RWPE1 (cell line): ENCODE data around the gene CCDC137.

Experiments used
- CTCF ChIA-PET: fragments of 350-600 bp; sonication (Branson Sonifier 250); formaldehyde crosslinking; extraction: SDS; loops from one replicate; lab custom pipeline; 2021; lab: Yijun Ruan, JAX
- POLR2A ChIA-PET: fragments of 400-600 bp; formaldehyde crosslinking; extraction: SDS; loops from one replicate; lab custom pipeline; 2020; ENCODE audit warnings: antibody characterized with exemption; ENCODE audit not compliant: low non-redundant PET; lab: Yijun Ruan, JAX
- DNase-seq: peaks from one replicate; pipeline ENCODE4 v3.0.0; 2012; ENCODE audit warnings: low spot score
- H3K27ac ChIP-seq: fragments of 450-650 bp; 2 replicates; pipeline ENCODE4 v1.5.1; 2017
- CTCF ChIP-seq: fragments of 450-650 bp; conservative IDR thresholded peaks from 2 replicates; pipeline ENCODE4 v1.5.1; 2017; ENCODE audit warnings: low read depth, mild to moderate bottlenecking

The CCDC137 gene

GRCh38 chr17:81722184-81723120 lies 55.9 kb downstream of the CCDC137 start:
- H3K27ac ChIP-seq = peak overlapping the region; percentile 86
- POLR2A ChIA-PET = interaction anchor here (0.7 kb wide), 1 partner anchor 105 kb away, joined by 6 read pairs; no protein-coding TSS in a partner anchor
- CTCF ChIA-PET = interaction anchor here (0.6 kb wide), 1 partner anchor 143 kb away, joined by 3 read pairs; no protein-coding TSS in a partner anchor
- TF ChIP-seq CTCF = no peak
- DNase-seq = no peak
